H1 (cell line): Measurements from ENCODE around the gene PHKA2. TPM values are rescaled to one million over a fixed set of nuclear protein-coding genes. Genes with fewer than 3 reads are reported as not detected.

Experiments
- CTCF ChIA-PET: fragments of 300-600 bp; sonication (Branson Sonifier 250); formaldehyde crosslinking; loops from one replicate; lab custom pipeline; 2021; ENCODE audit not compliant: partially characterized antibody; lab: Charles Lee
- POLR2A ChIA-PET: fragments of 300-600 bp; sonication (Branson Sonifier 250); formaldehyde crosslinking; loops from one replicate; lab custom pipeline; 2021; ENCODE audit warnings: inconsistent platforms; ENCODE audit not compliant: partially characterized antibody; lab: Charles Lee
- DNase-seq, 2 experiments: peaks; one replicate each; pipeline versions ENCODE4 v3.0.0 to v3.0.0-alpha.2; 2010 to 2022; ENCODE audit warnings: low spot score in 2 of 2, low read depth in 1 of 2, mixed read lengths in 1 of 2
- FAIRE-seq: peaks from 2 replicates; lab custom pipeline; 2011; peaks lifted over from hg19 to GRCh38; lab: Jason Lieb, UNC
- H2AFZ ChIP-seq: 2 replicates; pipeline ENCODE4 v1.8.1; 2012; ENCODE audit warnings: low read length, inconsistent platforms
- H2AK5ac ChIP-seq: 2 replicates; pipeline ENCODE4 v1.6.1; 2013; ENCODE audit warnings: low read depth, low read length
- H2BK120ac ChIP-seq: replicated peaks from 2 replicates; pipeline ENCODE3; 2013; ENCODE audit warnings: low read depth, low read length, inconsistent platforms
- H2BK12ac ChIP-seq: 2 replicates; pipeline ENCODE4 v1.6.1; 2013; ENCODE audit warnings: low read depth, low read length
- H2BK15ac ChIP-seq: 2 replicates; pipeline ENCODE4 v1.6.1; 2013; ENCODE audit warnings: low read length
- H2BK20ac ChIP-seq: 2 replicates; pipeline ENCODE4 v1.6.1; 2013; ENCODE audit warnings: low read length
- H2BK5ac ChIP-seq: 2 replicates; pipeline ENCODE4 v1.6.1; 2013; ENCODE audit warnings: low read depth, low read length
- H3K14ac ChIP-seq: 2 replicates; pipeline ENCODE4 v1.6.1; 2013; ENCODE audit warnings: inconsistent platforms; ENCODE audit not compliant: insufficient read length
- H3K18ac ChIP-seq: 2 replicates; pipeline ENCODE4 v1.6.1; 2013; ENCODE audit warnings: low read length; ENCODE audit errors: extremely low read depth
- H3K23ac ChIP-seq: 2 replicates; pipeline ENCODE4 v1.6.1; 2013; ENCODE audit warnings: inconsistent platforms; ENCODE audit not compliant: insufficient read length
- H3K23me2 ChIP-seq: 2 replicates; pipeline ENCODE4 v1.6.1; 2013; ENCODE audit warnings: low read depth, low read length
- H3K27ac ChIP-seq: 2 replicates; pipeline ENCODE4 v1.6.1; 2011; ENCODE audit warnings: low read depth, low read length, inconsistent platforms
- H3K27me3 ChIP-seq, 4 experiments: replicated peaks in 1 of 4; 1 replicate in 1 of 4; 2 replicates in 3 of 4; pipeline versions ENCODE4 v1.6.1 to v1.8.1; 2011 to 2013; ENCODE audit warnings: low read length in 3 of 4, mild to moderate bottlenecking in 3 of 4, inconsistent platforms in 2 of 4, mixed read lengths in 2 of 4, moderate library complexity in 1 of 4; ENCODE audit not compliant: control insufficient read depth in 3 of 4, insufficient read depth in 3 of 4; ENCODE audit errors: extremely low read depth in 1 of 4
- H3K36me3 ChIP-seq, 4 experiments: 2 replicates each; pipeline versions ENCODE4 v1.6.1 to v1.8.1; 2011 to 2013; ENCODE audit warnings: mild to moderate bottlenecking in 4 of 4, low read length in 3 of 4, moderate library complexity in 2 of 4, control low read depth in 1 of 4, inconsistent platforms in 1 of 4; ENCODE audit not compliant: insufficient read depth in 4 of 4, control insufficient read depth in 2 of 4
- H3K4ac ChIP-seq: replicated peaks from 2 replicates; pipeline ENCODE3; 2013; ENCODE audit warnings: low read length, low read depth, mixed read lengths, inconsistent platforms; ENCODE audit not compliant: insufficient read length
- H3K4me1 ChIP-seq, 4 experiments: replicated peaks in 1 of 4; 1 replicate in 1 of 4; 2 replicates in 3 of 4; pipeline versions ENCODE4 v1.6.1 to v1.8.1; 2011 to 2013; ENCODE audit warnings: low read length in 3 of 4, inconsistent platforms in 2 of 4, mixed read lengths in 1 of 4; ENCODE audit not compliant: insufficient read depth in 4 of 4, control insufficient read depth in 3 of 4
- H3K4me2 ChIP-seq, 2 experiments: 2 replicates each; pipeline versions ENCODE4 v1.6.1 to v1.8.1; 2011 to 2013; ENCODE audit warnings: low read depth in 2 of 2, low read length in 2 of 2, control low read depth in 1 of 2, inconsistent platforms in 1 of 2, mild to moderate bottlenecking in 1 of 2; ENCODE audit not compliant: insufficient read depth in 1 of 2
- H3K4me3 ChIP-seq, 4 experiments: fragments of 200-600, 300-600 bp in 1 of 4; sonication (generic), shearing (Covaris generic), sonication (Bioruptor Twin) in 1 of 4; 2 replicates each; pipeline versions ENCODE4 v1.5.1 to v1.8.1; 2011 to 2016; ENCODE audit warnings: low read length in 4 of 4, low read depth in 3 of 4, control low read depth in 2 of 4, inconsistent platforms in 2 of 4, mild to moderate bottlenecking in 2 of 4, mixed read lengths in 1 of 4, moderate library complexity in 1 of 4; ENCODE audit not compliant: insufficient read depth in 2 of 4; ENCODE audit errors: extremely low read depth in 1 of 4
- H3K56ac ChIP-seq: replicated peaks from 2 replicates; pipeline ENCODE3; 2013; ENCODE audit warnings: low read depth, mild to moderate bottlenecking, mixed read lengths, low read length, inconsistent platforms; ENCODE audit not compliant: insufficient read length
- H3K79me1 ChIP-seq: 2 replicates; pipeline ENCODE4 v1.6.1; 2013; ENCODE audit warnings: low read depth, low read length, control low read depth
- H3K79me2 ChIP-seq, 2 experiments: 2 replicates each; pipeline versions ENCODE4 v1.6.1 to v1.8.1; 2012 to 2013; ENCODE audit warnings: low read length in 2 of 2, mild to moderate bottlenecking in 2 of 2, inconsistent platforms in 1 of 2; ENCODE audit not compliant: insufficient read depth in 2 of 2, control insufficient read depth in 1 of 2
- H3K9ac ChIP-seq, 4 experiments: replicated peaks in 1 of 4; 1 replicate in 1 of 4; 2 replicates in 3 of 4; pipeline versions ENCODE4 v1.6.1 to v1.8.1; 2011 to 2013; ENCODE audit warnings: low read depth in 3 of 4, low read length in 3 of 4, control low read depth in 2 of 4, mild to moderate bottlenecking in 2 of 4, moderate library complexity in 2 of 4, inconsistent platforms in 1 of 4; ENCODE audit errors: extremely low read depth in 1 of 4
- H3K9me3 ChIP-seq, 2 experiments: 2 replicates each; pipeline versions ENCODE4 v1.6.1 to v1.8.1; 2012 to 2013; ENCODE audit warnings: mild to moderate bottlenecking in 2 of 2, moderate library complexity in 2 of 2, control low read depth in 1 of 2, inconsistent platforms in 1 of 2, low read depth in 1 of 2, low read length in 1 of 2, mixed read lengths in 1 of 2; ENCODE audit not compliant: insufficient read depth in 2 of 2
- H4K20me1 ChIP-seq, 2 experiments: replicated peaks in 1 of 2; 2 replicates each; pipeline versions ENCODE3 to v1.8.1; 2011 to 2013; ENCODE audit warnings: inconsistent platforms in 2 of 2, low read length in 2 of 2, mild to moderate bottlenecking in 1 of 2; ENCODE audit not compliant: insufficient read depth in 2 of 2, control insufficient read depth in 1 of 2
- H4K5ac ChIP-seq: 2 replicates; pipeline ENCODE4 v1.6.1; 2013; ENCODE audit warnings: low read length, low read depth, mixed read lengths, inconsistent platforms; ENCODE audit not compliant: insufficient read length
- H4K8ac ChIP-seq: 2 replicates; pipeline ENCODE4 v1.8.0; 2013; ENCODE audit warnings: mild to moderate bottlenecking, moderate library complexity, low read length, inconsistent platforms; ENCODE audit not compliant: insufficient read depth; ENCODE audit errors: extremely low read depth
- H4K91ac ChIP-seq: replicated peaks from 2 replicates; pipeline ENCODE3; 2013; ENCODE audit warnings: low read length, mixed read lengths, inconsistent platforms; ENCODE audit not compliant: insufficient read length
- BACH1 ChIP-seq: IDR thresholded peaks from 2 replicates; pipeline ENCODE4 v1.6.1; 2012; ENCODE audit warnings: low read length, improper control_type of control experiment
- BCL11A ChIP-seq, 2 experiments: IDR thresholded peaks; one replicate each; pipeline ENCODE4 v1.6.1; 2011; ENCODE audit warnings: low read depth in 2 of 2, low read length in 2 of 2, mild to moderate bottlenecking in 2 of 2
- CHD2 ChIP-seq: IDR thresholded peaks from 2 replicates; pipeline ENCODE4 v1.6.1; 2012; ENCODE audit warnings: low read length, improper control_type of control experiment
- GTF2F1 ChIP-seq: IDR thresholded peaks from 2 replicates; pipeline ENCODE4 v1.6.1; 2012; ENCODE audit warnings: low read depth, low read length, improper control_type of control experiment, borderline replicate concordance
- HDAC6 ChIP-seq: IDR thresholded peaks from one replicate; pipeline ENCODE4 v1.7.1; 2012; ENCODE audit warnings: low read depth, mild to moderate bottlenecking, inconsistent platforms, low read length, moderate library complexity
- RBBP5 ChIP-seq: IDR thresholded peaks from 2 replicates; pipeline ENCODE4 v1.7.1; 2012; ENCODE audit warnings: low read depth, mild to moderate bottlenecking, inconsistent platforms, low read length, moderate library complexity, borderline replicate concordance
- RXRA ChIP-seq: IDR thresholded peaks from 2 replicates; pipeline ENCODE4 v1.6.1; 2011; ENCODE audit warnings: low read depth, mild to moderate bottlenecking, low read length, moderate library complexity; ENCODE audit not compliant: insufficient read depth
- SP2 ChIP-seq: IDR thresholded peaks from 2 replicates; pipeline ENCODE4 v1.6.1; 2012; ENCODE audit warnings: mild to moderate bottlenecking, low read length, inconsistent platforms
- TAF1 ChIP-seq: IDR thresholded peaks from 2 replicates; pipeline ENCODE4 v1.6.1; 2011; ENCODE audit warnings: mild to moderate bottlenecking, low read depth, low read length
- TBP ChIP-seq: IDR thresholded peaks from 2 replicates; pipeline ENCODE4 v1.6.1; 2011; ENCODE audit warnings: low read depth, low read length, improper control_type of control experiment
- WGBS, 2 experiments: shearing (Covaris generic) in 1 of 2; methylation state at CpG; one replicate each; pipeline versions ENCODE4 v1.1.6 to v1.1.7; 2013 to 2015; ENCODE audit warnings: low lambda C conversion rate in 2 of 2, mixed read lengths in 2 of 2, inconsistent platforms in 1 of 2, low coverage in 1 of 2, missing lambda C conversion rate in 1 of 2; ENCODE audit not compliant: insufficient replicate concordance in 2 of 2, insufficient coverage in 1 of 2, insufficient read length in 1 of 2; ENCODE audit errors: extremely low coverage in 1 of 2, missing lambda C conversion rate in 1 of 2; 5-methylcytosine and 5-hydroxymethylcytosine counted together
- polyA plus RNA-seq, 7 experiments: library from polyadenylated mRNA; depleted of rRNA in 3 of 7; stranded (reverse) in 5 of 7; unstranded in 2 of 7; fragments of >200 nt in 5 of 7; fragments of 200-250 nt in 2 of 7; gene quantifications; 1 replicate in 5 of 7; 2 replicates in 1 of 7; 4 replicates in 1 of 7; pipeline versions ENCODE4 v1.2.1 to v1.2.3, GENCODE V29; 2011 to 2013; ENCODE audit warnings: missing spikeins in 2 of 7, mixed read lengths in 2 of 7
- total RNA-seq: library from RNA; stranded (reverse); fragmentation: NEBNext Ultra II Directional; extraction: Animal tissue kit (Norgen Biotek cat#: 25700); gene quantifications from 2 replicates; pipeline ENCODE4 v1.2.1, GENCODE V29; 2021
- TF ChIP-seq, protein P1 (sequence below), 3 experiments: IDR thresholded peaks; 1 replicate in 2 of 3; 2 replicates in 1 of 3; pipeline versions ENCODE4 v1.5.1 to v1.6.1; 2011; ENCODE audit warnings: low read length in 3 of 3, mild to moderate bottlenecking in 3 of 3, inconsistent platforms in 2 of 3, low read depth in 1 of 3, moderate library complexity in 1 of 3; ENCODE audit not compliant: insufficient read depth in 1 of 3; ENCODE audit errors: control extremely low read depth in 1 of 3
- TF ChIP-seq, protein P2 (sequence below): IDR thresholded peaks from 2 replicates; pipeline ENCODE4 v1.6.1; 2012; ENCODE audit warnings: inconsistent platforms

The PHKA2 gene
- total and polyA plus RNA-seq, 2 of the 8 experiments (the other 6 are each of a cell fraction or from before 2014, with no cell fraction given), result 28.1 to 35.8 TPM

DNA sequence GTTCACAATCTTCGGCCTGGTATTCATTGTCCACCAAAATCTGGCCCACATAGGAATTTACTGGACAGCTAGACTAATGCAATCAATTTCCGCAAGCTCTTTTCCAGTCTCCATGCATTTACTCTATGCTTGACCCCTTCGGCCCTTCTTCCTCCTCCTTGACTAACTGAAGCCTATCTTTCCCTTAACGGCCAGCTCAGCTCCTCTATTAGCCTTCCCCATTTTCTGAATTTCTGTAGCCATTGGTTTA, 1.2 kb upstream of the PHKA2 start:
- H3K4ac ChIP-seq, result no peak overlapping the region
- H2BK120ac ChIP-seq, result no peak overlapping the region
- peak overlapping the region; percentile 73 to 90 (median 83) for H3K4me3 ChIP-seq
- DNase-seq (no peak), FAIRE-seq (no peak)
- H3K56ac ChIP-seq, result no peak overlapping the region
- no peak overlapping the region for H3K23ac ChIP-seq
- H4K20me1 ChIP-seq, result no peaks in the 10 kb centered on the region
- 16% methylated on average over 4 of the region's 4 CpGs; no CpG with 5 or more reads in 1 of the 2 experiments for WGBS, 2 experiments
- no peak overlapping the region for H2AK5ac ChIP-seq
- no peak overlapping the region for H4K5ac ChIP-seq
- H3K18ac ChIP-seq, result no peak overlapping the region
- peak overlapping the region; percentile 51 to 68 for H3K4me2 ChIP-seq
- H3K79me1 ChIP-seq, result no peaks in the 10 kb centered on the region
- no peak overlapping the region for H2AFZ ChIP-seq
- H3K27me3 ChIP-seq, result no peaks in the 10 kb centered on the region
- H4K8ac ChIP-seq, result no peak overlapping the region
- peaks cover 0 to 3% (median under 1%) of the 10 kb centered on the region in 4 experiments; a peak in 2 of 7 replicates for H3K4me1 ChIP-seq
- H3K9me3 ChIP-seq, result no peaks in the 10 kb centered on the region
- peak overlapping the region; percentile 10 to 83 (median 30); a peak in 5 of 7 replicates for H3K9ac ChIP-seq
- POLR2A ChIA-PET, result no interaction called here
- no peak overlapping the region for H2BK20ac ChIP-seq
- H2BK12ac ChIP-seq, result no peak overlapping the region
- no peaks in the 10 kb centered on the region for H3K36me3 ChIP-seq
- H3K23me2 ChIP-seq, result no peaks in the 10 kb centered on the region; the same call in 1 of the 2 replicates
- no peak overlapping the region for H3K27ac ChIP-seq
- H4K91ac ChIP-seq, result no peak overlapping the region
- H3K79me2 ChIP-seq, result peaks cover 0 to 18% of the 10 kb centered on the region in 2 experiments; a peak in 2 of 4 replicates
- H3K14ac ChIP-seq, result no peak overlapping the region
- H2BK15ac ChIP-seq, result no peak overlapping the region
- CTCF ChIA-PET, result interaction anchor here (0.6 to 1.9 kb wide), 5 partner anchors 13 to 349 kb away, joined by 3 to 5 read pairs (median 3); no protein-coding TSS in a partner anchor
- no peak overlapping the region for H2BK5ac ChIP-seq
- no peak for TF ChIP-seq BCL11A (IDR thresholded peaks at IDR 0.05; ENCODE audit: low read depth in 2 of 2, low read length in 2 of 2)
- no peak for TF ChIP-seq CHD2
- TF ChIP-seq RBBP5, result no peak
- peak; percentile 1; the same call in 1 of the 2 replicates for TF ChIP-seq TBP
- TF ChIP-seq BACH1, result no peak
- no peak for TF ChIP-seq TAF1
- TF ChIP-seq, protein P1, sequence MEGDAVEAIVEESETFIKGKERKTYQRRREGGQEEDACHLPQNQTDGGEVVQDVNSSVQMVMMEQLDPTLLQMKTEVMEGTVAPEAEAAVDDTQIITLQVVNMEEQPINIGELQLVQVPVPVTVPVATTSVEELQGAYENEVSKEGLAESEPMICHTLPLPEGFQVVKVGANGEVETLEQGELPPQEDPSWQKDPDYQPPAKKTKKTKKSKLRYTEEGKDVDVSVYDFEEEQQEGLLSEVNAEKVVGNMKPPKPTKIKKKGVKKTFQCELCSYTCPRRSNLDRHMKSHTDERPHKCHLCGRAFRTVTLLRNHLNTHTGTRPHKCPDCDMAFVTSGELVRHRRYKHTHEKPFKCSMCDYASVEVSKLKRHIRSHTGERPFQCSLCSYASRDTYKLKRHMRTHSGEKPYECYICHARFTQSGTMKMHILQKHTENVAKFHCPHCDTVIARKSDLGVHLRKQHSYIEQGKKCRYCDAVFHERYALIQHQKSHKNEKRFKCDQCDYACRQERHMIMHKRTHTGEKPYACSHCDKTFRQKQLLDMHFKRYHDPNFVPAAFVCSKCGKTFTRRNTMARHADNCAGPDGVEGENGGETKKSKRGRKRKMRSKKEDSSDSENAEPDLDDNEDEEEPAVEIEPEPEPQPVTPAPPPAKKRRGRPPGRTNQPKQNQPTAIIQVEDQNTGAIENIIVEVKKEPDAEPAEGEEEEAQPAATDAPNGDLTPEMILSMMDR (IDR thresholded peaks at IDR 0.05; ENCODE audit: control extremely low read depth in 1 of 3, insufficient read depth in 1 of 3, low read depth in 1 of 3, low read length in 3 of 3), result no peak
- no peak for TF ChIP-seq SP2
- no peak for TF ChIP-seq HDAC6
- no peak for TF ChIP-seq RXRA
- TF ChIP-seq GTF2F1, result no peak
- TF ChIP-seq, protein P2, sequence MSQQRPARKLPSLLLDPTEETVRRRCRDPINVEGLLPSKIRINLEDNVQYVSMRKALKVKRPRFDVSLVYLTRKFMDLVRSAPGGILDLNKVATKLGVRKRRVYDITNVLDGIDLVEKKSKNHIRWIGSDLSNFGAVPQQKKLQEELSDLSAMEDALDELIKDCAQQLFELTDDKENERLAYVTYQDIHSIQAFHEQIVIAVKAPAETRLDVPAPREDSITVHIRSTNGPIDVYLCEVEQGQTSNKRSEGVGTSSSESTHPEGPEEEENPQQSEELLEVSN, result no peak
